ENCODE data around the gene CAPN1. TPM values are rescaled to one million over a fixed set of nuclear protein-coding genes. Genes with fewer than 3 reads are reported as not detected.

CAPN1 gene
- total RNA-seq, 1 donor from 2014 or later = 60.9 TPM

- DNase-seq (ENCODE audit: low read depth in 2 of 2) = no peak
Observed at GRCh38 chr11:65260756-65261590, 79.2 kb downstream of the CAPN1 start.

Other genes starting within 250 kb of the CAPN1 start
- gene GPHA2, start 246.0 kb upstream of the CAPN1 start, total RNA-seq = not detected in 2 replicates
- gene MAJIN, start 209.8 kb upstream of the CAPN1 start, total RNA-seq = not detected in 2 replicates
- 0.20 and 0.44 TPM in 2 replicates for gene BATF2, start 185.0 kb upstream of the CAPN1 start, total RNA-seq
- 95.2 and 145 TPM in 2 replicates for gene ARL2, start 167.8 kb upstream of the CAPN1 start, total RNA-seq
- 6.8 and 10.7 TPM in 2 replicates for gene SNX15, start 154.5 kb upstream of the CAPN1 start, total RNA-seq
- gene SAC3D1, start 140.7 kb upstream of the CAPN1 start, total RNA-seq = 6.8 and 7.5 TPM in 2 replicates
- 9.8 and 12.3 TPM in 2 replicates for gene NAALADL1, start 123.4 kb upstream of the CAPN1 start, total RNA-seq
- gene CDCA5, start 97.9 kb upstream of the CAPN1 start, total RNA-seq = 2.0 and 3.9 TPM in 2 replicates
- 20.5 and 24.0 TPM in 2 replicates for gene ZFPL1, start 97.7 kb upstream of the CAPN1 start, total RNA-seq
- 154 and 265 TPM in 2 replicates for gene VPS51, start 85.7 kb upstream of the CAPN1 start, total RNA-seq
- 15.3 and 21.4 TPM in 2 replicates for gene TM7SF2, start 70.1 kb upstream of the CAPN1 start, total RNA-seq
- 4.6 and 9.7 TPM in 2 replicates for gene ZNHIT2, start 64.2 kb upstream of the CAPN1 start, total RNA-seq
- gene FAU, start 59.8 kb upstream of the CAPN1 start, total RNA-seq = 355 and 442 TPM in 2 replicates
- 39.2 and 41.3 TPM in 2 replicates for gene MRPL49, start 59.6 kb upstream of the CAPN1 start, total RNA-seq
- 4.1 and 10.1 TPM in 2 replicates for gene SYVN1, start 47.4 kb upstream of the CAPN1 start, total RNA-seq
- not detected in 2 replicates for gene SPDYC, start 11.7 kb upstream of the CAPN1 start, total RNA-seq
- gene POLA2, start 80.0 kb downstream of the CAPN1 start, total RNA-seq = 1.8 and 3.5 TPM in 2 replicates
- 5.4 and 10.1 TPM in 2 replicates for gene CDC42EP2, start 132.9 kb downstream of the CAPN1 start, total RNA-seq
- 17.9 and 18.3 TPM in 2 replicates for gene DPF2, start 151.9 kb downstream of the CAPN1 start, total RNA-seq
- gene TIGD3, start 172.8 kb downstream of the CAPN1 start, total RNA-seq = 0.22 TPM in 1 of 2 replicates, not detected in the other
- 1.2 and 1.7 TPM in 2 replicates for gene SLC25A45, start 200.7 kb downstream of the CAPN1 start, total RNA-seq
- gene FRMD8, start 204.7 kb downstream of the CAPN1 start, total RNA-seq = 63.4 and 82.9 TPM in 2 replicates
- 26.4 and 94.2 TPM in 2 replicates for gene NEAT1, start 240.9 kb downstream of the CAPN1 start, total RNA-seq